GM19438 (cell line): ENCODE results near the gene NET1.
"Not testable (repeated sequence)": the region's sequence is repeated elsewhere in the genome, so short reads cannot be mapped to it uniquely, and the experiment has no call there.

Experiments
- ATAC-seq: cut with Tn5 transposase; IDR thresholded peaks from one replicate; pipeline ENCODE4 v1.9.1; 2021; ENCODE audit warnings: low read depth; ENCODE audit not compliant: unreplicated experiment

Gene NET1

GRCh38 chr10:5461914-5462840, 49.8 kb downstream of the NET1 start:
- ATAC-seq: no peak

GRCh38 chr10:5462841-5463293, 50.5 kb downstream of the NET1 start:
- ATAC-seq: no peak

- no peak for ATAC-seq
Measured at GRCh38 chr10:5464546-5464945, 52.2 kb downstream of the NET1 start.

GRCh38 chr10:5465976-5466450, 53.7 kb downstream of the NET1 start:
- ATAC-seq: no peak

GRCh38 chr10:5466451-5467206, 54.3 kb downstream of the NET1 start:
- no peak for ATAC-seq

GRCh38 chr10:5467207-5467535, 54.8 kb downstream of the NET1 start:
- no peak for ATAC-seq

- no peak for ATAC-seq
Measured at GRCh38 chr10:5467634-5468255, 55.4 kb downstream of the NET1 start.

- no peak for ATAC-seq
Measured at GRCh38 chr10:5468262-5469106, 56.1 kb downstream of the NET1 start.

- ATAC-seq: no peak
Measured at GRCh38 chr10:5469353-5470061, 57.1 kb downstream of the NET1 start.

- no peak for ATAC-seq
Measured at GRCh38 chr10:5470062-5470751, 57.9 kb downstream of the NET1 start.

- not testable (repeated sequence) for ATAC-seq
Measured at GRCh38 chr10:5474642-5475041, 62.3 kb downstream of the NET1 start.

GRCh38 chr10:5475088-5475487, 62.7 kb downstream of the NET1 start:
- not testable (repeated sequence) for ATAC-seq

GRCh38 chr10:5475974-5476807, 63.8 kb downstream of the NET1 start:
- not testable (repeated sequence) for ATAC-seq

GRCh38 chr10:5476918-5477525, 64.7 kb downstream of the NET1 start:
- ATAC-seq: no peak

GRCh38 chr10:5477948-5478693, 65.8 kb downstream of the NET1 start:
- ATAC-seq: no peak

- ATAC-seq: no peak
Measured at GRCh38 chr10:5478694-5479305, 66.4 kb downstream of the NET1 start.
